ENCODE results near the gene MRM1.

Gene MRM1

DNA sequence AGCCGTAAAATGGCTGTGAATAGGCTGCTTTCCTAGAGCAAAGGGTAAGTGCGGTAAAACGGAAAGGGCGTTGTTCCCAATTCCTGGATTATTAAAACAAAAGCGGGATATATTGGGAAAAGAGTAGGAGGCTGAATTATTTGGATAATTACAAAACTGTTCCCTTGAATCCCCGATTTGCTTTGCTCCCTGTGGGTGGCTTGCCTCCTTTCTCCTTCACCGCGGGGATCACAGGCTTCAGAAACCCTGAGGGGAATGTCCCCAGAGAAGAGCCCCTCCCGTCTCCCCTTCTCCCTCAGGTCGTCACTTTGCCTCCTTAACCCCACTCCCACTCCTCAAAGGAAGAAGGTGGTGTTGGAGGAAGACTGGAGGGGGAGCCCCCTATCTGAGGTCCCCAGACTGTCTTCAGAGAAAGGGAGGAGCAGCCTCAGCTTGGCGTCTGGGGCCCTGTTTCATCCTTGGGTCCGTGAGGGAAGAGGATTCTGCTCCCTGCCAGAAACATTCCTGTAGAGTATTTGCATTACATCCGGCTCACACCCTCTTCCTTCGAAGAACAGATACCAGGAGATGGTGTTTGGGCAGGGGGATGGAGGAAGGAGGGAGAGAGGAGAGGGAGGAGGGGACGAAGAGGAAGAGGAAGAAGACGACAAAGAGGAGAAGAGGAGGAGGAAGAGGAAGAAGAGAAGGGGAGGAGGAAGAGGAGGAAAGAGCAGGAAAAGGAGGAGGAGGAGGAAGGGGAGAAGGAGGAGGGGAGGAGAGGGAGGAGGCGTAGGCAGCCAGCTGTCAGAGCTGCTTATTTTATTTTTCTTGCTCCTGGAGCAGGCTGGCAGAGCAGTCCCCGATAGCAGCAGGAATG is 31.8 kb downstream of the MRM1 start:
- DNase-seq: no peak

GRCh38 chr17:36640346-36640745 is 39.0 kb downstream of the MRM1 start:
- DNase-seq: no peak

DNA sequence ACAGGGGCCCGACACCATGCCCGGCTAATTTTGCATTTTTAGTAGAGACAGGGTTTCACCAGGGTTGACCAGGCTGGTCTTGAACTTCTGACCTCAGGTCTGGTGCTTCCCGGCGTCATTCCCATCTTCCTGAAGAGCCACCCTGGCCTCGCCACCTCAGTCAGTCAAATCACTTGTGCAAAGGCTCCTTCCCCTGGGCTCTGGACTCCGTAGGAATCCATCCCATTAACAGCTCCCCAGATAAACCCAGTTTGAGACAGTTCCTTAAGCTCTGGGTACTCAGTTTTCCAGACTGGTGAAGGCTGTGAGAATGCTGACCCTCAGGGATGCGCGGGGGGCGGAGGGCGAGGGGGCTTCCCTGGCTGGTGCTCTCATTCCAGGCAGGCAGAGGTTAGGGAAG is 39.5 kb downstream of the MRM1 start:
- no peak for DNase-seq

DNA sequence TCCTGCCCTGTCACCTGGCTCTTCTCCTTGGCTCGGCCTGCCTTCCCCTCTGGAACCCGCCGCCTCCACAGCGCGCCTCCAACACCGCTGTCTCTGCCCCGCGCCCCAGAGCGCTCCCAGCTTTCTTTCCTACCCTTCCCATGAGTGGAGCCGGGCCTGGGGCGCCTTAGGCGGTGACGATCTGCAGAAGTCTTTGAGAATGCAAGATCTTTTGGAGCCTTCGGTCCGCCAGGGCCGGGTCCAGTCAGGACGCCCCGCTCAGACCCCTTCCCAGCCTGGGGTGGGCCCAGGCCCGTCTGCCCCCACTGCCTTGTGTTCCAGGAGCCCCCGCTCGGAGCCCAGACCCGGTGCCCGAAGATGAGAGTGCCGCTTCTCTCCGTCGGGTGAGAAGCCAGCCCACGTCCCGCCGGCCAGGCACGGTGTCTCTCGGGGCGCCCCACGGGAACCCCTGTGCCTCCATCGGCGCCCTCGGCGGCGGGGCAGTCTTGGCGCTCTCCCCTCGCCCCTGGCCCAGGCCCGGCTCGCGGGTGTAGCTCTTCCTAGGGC is 40.0 kb downstream of the MRM1 start:
- DNase-seq: no peak

- peak; percentile 16 for DNase-seq
Measured at GRCh38 chr17:36641877-36642845, 40.8 kb downstream of the MRM1 start.

GRCh38 chr17:36643086-36643685 is 41.8 kb downstream of the MRM1 start:
- DNase-seq: no peak

DNA sequence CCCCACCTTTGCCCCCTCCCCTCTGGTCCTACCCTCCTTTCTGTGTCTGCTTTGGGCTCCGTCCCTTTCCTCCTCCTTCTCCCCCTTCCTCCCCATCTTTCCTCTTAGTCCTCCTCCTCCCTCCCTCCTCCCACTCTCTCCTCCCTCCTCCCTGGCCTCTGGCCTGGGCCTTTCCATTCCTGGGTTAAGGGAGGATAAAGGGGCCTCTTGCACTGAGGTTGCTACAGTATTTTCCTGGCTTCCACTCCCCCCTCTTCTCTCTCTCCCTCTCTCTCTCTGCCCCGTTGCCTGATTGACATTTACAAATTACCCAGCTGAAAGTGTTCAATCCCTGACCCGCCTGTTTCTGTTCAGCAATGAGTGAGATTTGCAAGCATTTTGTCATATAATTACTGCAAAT is 44.0 kb downstream of the MRM1 start:
- DNase-seq: no peak

DNA sequence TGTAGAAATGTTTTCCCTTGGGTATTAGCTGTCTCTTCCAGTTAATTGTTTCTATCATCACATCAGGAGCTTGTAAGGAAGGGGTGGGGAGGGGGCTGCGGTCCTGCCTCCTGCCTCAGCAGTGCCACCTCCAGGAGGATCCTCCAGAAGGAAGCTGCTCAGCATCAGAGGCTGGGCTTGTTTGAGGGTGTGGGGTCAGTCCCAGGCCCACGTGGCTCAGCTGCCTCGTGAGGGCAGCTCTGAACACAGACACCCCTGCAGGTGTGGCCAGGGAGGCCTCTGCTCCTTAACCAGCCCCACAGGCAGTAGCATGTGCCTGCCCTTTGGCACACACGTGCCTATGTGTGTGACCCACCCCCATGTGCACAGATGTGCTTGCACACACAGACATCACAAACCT is 46.3 kb downstream of the MRM1 start:
- DNase-seq: no peak

GRCh38 chr17:36650096-36650775 is 48.9 kb downstream of the MRM1 start:
- DNase-seq: no peak

DNA sequence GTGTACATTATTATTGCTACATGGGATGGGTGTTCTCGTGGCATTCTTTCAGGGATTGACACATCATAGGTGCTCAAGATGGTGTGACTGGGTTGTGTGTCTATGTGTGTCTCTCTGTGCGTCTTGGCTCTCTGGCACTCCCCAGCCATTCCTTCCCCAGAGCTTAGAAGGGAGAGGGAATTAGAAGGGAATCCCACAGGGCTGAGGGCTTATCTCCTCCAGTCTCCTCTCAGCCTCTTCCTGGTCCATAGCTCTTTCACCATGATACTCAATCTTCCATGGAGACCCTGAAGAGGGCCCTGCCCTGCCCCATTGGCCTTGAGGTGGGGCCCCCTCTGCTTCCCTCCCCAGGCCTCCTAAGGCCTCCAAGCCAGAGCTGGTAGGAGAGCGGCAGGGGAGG is 52.0 kb downstream of the MRM1 start:
- DNase-seq: no peak

DNA sequence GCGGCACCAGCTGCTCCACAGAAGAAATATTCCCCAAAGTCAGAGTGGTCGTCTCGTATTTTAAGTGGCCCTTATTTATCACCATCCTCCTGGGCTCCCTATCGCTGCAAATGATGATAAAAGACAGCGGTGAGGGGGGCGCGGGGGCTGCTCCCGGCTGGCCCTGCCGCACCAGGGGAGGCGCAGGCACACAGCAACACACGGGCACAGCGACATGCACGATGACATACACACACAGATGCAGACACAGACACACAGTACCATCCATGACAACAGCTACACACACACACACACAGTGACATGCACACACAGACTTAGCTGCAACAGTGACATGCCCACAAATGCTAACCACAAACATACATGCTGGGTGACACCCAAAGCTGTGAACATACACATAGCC is 52.5 kb downstream of the MRM1 start:
- no peak for DNase-seq

DNA sequence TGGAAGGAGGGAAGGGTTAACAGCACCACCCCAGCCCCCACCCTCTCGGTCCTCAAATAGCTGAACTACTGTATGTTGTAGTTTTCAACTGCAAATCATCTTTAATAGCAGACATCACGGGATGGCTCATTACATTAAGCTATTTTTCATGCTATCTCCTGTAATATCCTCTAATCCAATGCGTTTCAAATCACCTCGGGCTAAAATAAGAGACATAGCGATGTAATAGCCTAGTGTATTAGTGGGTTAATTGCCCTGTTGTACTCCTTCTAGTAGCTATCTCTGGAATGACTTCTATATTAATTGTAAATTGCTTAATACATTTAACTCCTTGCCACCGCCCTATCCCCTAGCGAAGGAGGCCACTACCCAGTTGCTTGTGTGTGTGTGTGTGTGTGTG is 54.3 kb downstream of the MRM1 start:
- no peak for DNase-seq

- DNase-seq: no peak
Measured at GRCh38 chr17:36657390-36657762, 56.0 kb downstream of the MRM1 start.

DNA sequence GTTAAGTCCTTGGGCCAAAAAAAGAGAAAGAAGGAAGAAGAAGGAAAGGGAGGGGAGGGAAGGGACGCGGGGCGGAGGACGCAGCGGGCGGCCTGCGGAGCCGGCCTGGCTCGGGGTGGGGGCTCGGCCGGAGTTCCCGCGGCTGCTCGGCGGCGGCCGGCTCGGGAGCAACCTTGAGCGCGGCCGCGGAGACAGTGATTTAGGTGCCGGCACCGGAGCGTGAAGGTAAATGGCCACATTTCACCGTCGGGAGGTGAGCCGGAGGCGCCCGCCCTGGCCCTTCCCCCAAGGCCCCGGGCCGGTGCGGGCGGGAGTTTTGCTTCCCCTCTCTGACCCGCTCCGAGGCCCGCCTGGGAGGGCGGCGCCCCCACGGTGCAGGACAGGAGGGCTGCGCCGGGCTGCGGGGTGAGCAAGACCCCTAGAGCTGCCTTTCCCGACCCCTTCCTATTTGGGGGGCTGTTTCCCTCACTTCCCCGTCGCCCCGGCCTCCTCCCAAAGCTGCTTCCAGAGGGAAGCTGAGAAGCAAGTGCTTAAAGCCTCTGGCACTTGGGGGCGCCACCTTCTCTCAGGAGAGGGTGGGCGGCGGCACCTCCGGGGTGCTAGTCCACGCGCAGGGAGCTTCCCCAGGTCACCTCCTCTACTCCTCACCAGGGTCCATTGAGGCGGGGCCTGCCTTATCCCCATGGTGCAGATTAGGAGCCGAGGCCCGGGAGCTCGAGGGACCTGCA is 56.5 kb downstream of the MRM1 start:
- DNase-seq: no peak
